GM23338 (cell line): ENCODE data around the gene OR1K1. TPM values are rescaled to one million over a fixed set of nuclear protein-coding genes. Genes with fewer than 3 reads are reported as not detected.

Experiments
- ATAC-seq: fragments of 200-7000 bp; cut with Tn5 transposase; 3 replicates; pipeline ENCODE4 v1.9.1; 2020
- DNase-seq: peaks from one replicate; pipeline ENCODE4 v3.0.0-alpha.2; 2015; ENCODE audit warnings: low spot score
- H2AFZ ChIP-seq: fragments of 200-600 bp; sonication (generic); 2 replicates; pipeline ENCODE4 v1.8.0; 2016; ENCODE audit warnings: antibody characterized with exemption, mild to moderate bottlenecking, moderate library complexity
- H3F3A ChIP-seq: fragments of 200-600 bp; sonication (generic); replicated peaks from 2 replicates; pipeline ENCODE4 v1.8.0; 2017; ENCODE audit warnings: antibody characterized with exemption, mixed run types, low read depth
- H3K27ac ChIP-seq: fragments of 200-600 bp; sonication (generic); 2 replicates; pipeline ENCODE4 v1.6.1; 2016; ENCODE audit warnings: low read depth
- H3K27me3 ChIP-seq: fragments of 200-600 bp; sonication (generic); 2 replicates; pipeline ENCODE4 v1.8.0; 2016; ENCODE audit warnings: mild to moderate bottlenecking, mixed run types, moderate library complexity; ENCODE audit not compliant: insufficient read depth
- H3K36me3 ChIP-seq: fragments of 200-600 bp; sonication (generic); 2 replicates; pipeline ENCODE4 v1.8.0; 2016; ENCODE audit warnings: mild to moderate bottlenecking; ENCODE audit not compliant: insufficient read depth
- H3K4me1 ChIP-seq: fragments of 200-600 bp; sonication (generic); 2 replicates; pipeline ENCODE4 v1.8.0; 2016; ENCODE audit warnings: mild to moderate bottlenecking, moderate library complexity; ENCODE audit not compliant: insufficient read depth
- H3K4me2 ChIP-seq: fragments of 200-600 bp; sonication (generic); 2 replicates; pipeline ENCODE4 v1.7.1; 2017; ENCODE audit warnings: mixed run types
- H3K4me3 ChIP-seq: fragments of 200-600 bp; sonication (generic); 2 replicates; pipeline ENCODE4 v1.6.1; 2016; ENCODE audit warnings: mixed run types
- H3K79me2 ChIP-seq: fragments of 200-600 bp; sonication (generic); replicated peaks from 2 replicates; pipeline ENCODE4 v1.8.0; 2017; ENCODE audit warnings: mild to moderate bottlenecking; ENCODE audit not compliant: insufficient read depth
- H3K9me2 ChIP-seq: fragments of 200-600 bp; sonication (generic); 2 replicates; pipeline ENCODE4 v1.8.0; 2017; ENCODE audit not compliant: insufficient read depth
- H4K20me1 ChIP-seq: fragments of 200-600 bp; sonication (generic); replicated peaks from 2 replicates; pipeline ENCODE4 v1.8.0; 2017; ENCODE audit warnings: mild to moderate bottlenecking; ENCODE audit not compliant: insufficient read depth
- H3K27ac Mint-ChIP-seq: 2 replicates; pipeline ENCODE4 v1.8.0; 2020; ENCODE audit warnings: inconsistent platforms, mild to moderate bottlenecking, moderate library complexity, mixed read lengths
- H3K27me3 Mint-ChIP-seq: 3 replicates; pipeline ENCODE4 v1.8.0; 2022; ENCODE audit warnings: low read depth, mild to moderate bottlenecking, moderate library complexity, mixed read lengths, inconsistent platforms; ENCODE audit not compliant: insufficient read depth, poor library complexity
- H3K36me3 Mint-ChIP-seq: 3 replicates; pipeline ENCODE4 v1.8.0; 2021; ENCODE audit warnings: low read depth, mild to moderate bottlenecking, inconsistent platforms, moderate library complexity, mixed read lengths
- H3K4me1 Mint-ChIP-seq: 3 replicates; pipeline ENCODE4 v1.8.0; 2020; ENCODE audit warnings: mild to moderate bottlenecking, inconsistent platforms, mixed read lengths
- H3K4me3 Mint-ChIP-seq: 3 replicates; pipeline ENCODE4 v1.8.0; 2021; ENCODE audit warnings: moderate library complexity, mild to moderate bottlenecking, inconsistent platforms, mixed read lengths
- H3K9me3 Mint-ChIP-seq: 3 replicates; pipeline ENCODE4 v1.8.0; 2020; ENCODE audit warnings: moderate library complexity, mild to moderate bottlenecking, inconsistent platforms, mixed read lengths
- CREB1 ChIP-seq: fragments of 250-450 bp; sonication (Bioruptor Pico); IDR thresholded peaks from 2 replicates; pipeline ENCODE4 v1.5.0; 2020; ENCODE audit warnings: low read depth, mild to moderate bottlenecking, moderate library complexity
- EZH2 ChIP-seq: fragments of 200-600 bp; sonication (generic); IDR thresholded peaks from one replicate; pipeline ENCODE4 v1.8.0; 2017; ENCODE audit warnings: antibody characterized with exemption, mild to moderate bottlenecking, low read depth; ENCODE audit not compliant: unreplicated experiment
- EZH2phosphoT487 ChIP-seq: fragments of 200-600 bp; sonication (generic); IDR thresholded peaks from one replicate; pipeline ENCODE4 v1.8.1; 2018; ENCODE audit warnings: antibody characterized with exemption; ENCODE audit not compliant: unreplicated experiment
- JUNB ChIP-seq: IDR thresholded peaks from one replicate; pipeline ENCODE4 v1.6.1; 2016; ENCODE audit warnings: antibody characterized with exemption; ENCODE audit not compliant: unreplicated experiment
- NANOG ChIP-seq: IDR thresholded peaks from 2 replicates; pipeline ENCODE4 v1.6.1; 2016; ENCODE audit warnings: antibody characterized with exemption, borderline replicate concordance
- POLR2AphosphoS5 ChIP-seq: IDR thresholded peaks from 2 replicates; pipeline ENCODE4 v1.6.1; 2016; ENCODE audit warnings: antibody characterized with exemption, low read depth
- REST ChIP-seq: IDR thresholded peaks from one replicate; pipeline ENCODE4 v1.6.1; 2018; ENCODE audit warnings: antibody characterized with exemption; ENCODE audit not compliant: unreplicated experiment
- STAT1 ChIP-seq: IDR thresholded peaks from one replicate; pipeline ENCODE4 v1.6.1; 2016; ENCODE audit warnings: antibody characterized with exemption; ENCODE audit not compliant: unreplicated experiment
- ZNF114 ChIP-seq: fragments of 250-450 bp; sonication (Bioruptor Pico); IDR thresholded peaks from 2 replicates; pipeline ENCODE4 v1.5.0; 2020; ENCODE audit warnings: mild to moderate bottlenecking, moderate library complexity
- ZNF331 ChIP-seq: fragments of 250-450 bp; sonication (Bioruptor Pico); IDR thresholded peaks from 2 replicates; pipeline ENCODE4 v1.5.0; 2020; ENCODE audit warnings: low read depth, mild to moderate bottlenecking, moderate library complexity
- polyA plus RNA-seq: library from polyadenylated mRNA; unstranded; fragments of >200 nt; fragmentation: Nextera tagmentation; extraction: Ambion mirVana; gene quantifications from 2 replicates; pipeline ENCODE4 v1.2.1, GENCODE V29; 2016
- total RNA-seq: library from RNA; depleted of rRNA; stranded (reverse); fragments of >200 nt; shearing (Covaris generic); gene quantifications from 2 replicates; pipeline ENCODE4 v1.2.3, GENCODE V29; 2014
- TF ChIP-seq, protein P1 (sequence below): IDR thresholded peaks from 2 replicates; pipeline ENCODE4 v1.6.1; 2016; ENCODE audit warnings: antibody characterized with exemption
- TF ChIP-seq, protein P2 (sequence below), 2 experiments: fragments of 200-600 bp in 1 of 2; sonication (generic) in 1 of 2; conservative IDR thresholded peaks; 2 replicates each; pipeline versions ENCODE4 v1.5.1 to v1.6.1; 2016 to 2017; ENCODE audit warnings: antibody characterized with exemption in 2 of 2, low read depth in 2 of 2, mild to moderate bottlenecking in 2 of 2, moderate library complexity in 1 of 2

The OR1K1 gene
- total and polyA plus RNA-seq, 2 experiments from 2014 or later, result not detected

GRCh38 chr9:122780026-122780425 is 19.9 kb upstream of the OR1K1 start (continued):
- no peak for TF ChIP-seq EZH2
- no peak for TF ChIP-seq ZNF331 (CRISPR knock-in tag)
- TF ChIP-seq REST, result no peak
- no peak for TF ChIP-seq CREB1 (CRISPR knock-in tag)

DNA sequence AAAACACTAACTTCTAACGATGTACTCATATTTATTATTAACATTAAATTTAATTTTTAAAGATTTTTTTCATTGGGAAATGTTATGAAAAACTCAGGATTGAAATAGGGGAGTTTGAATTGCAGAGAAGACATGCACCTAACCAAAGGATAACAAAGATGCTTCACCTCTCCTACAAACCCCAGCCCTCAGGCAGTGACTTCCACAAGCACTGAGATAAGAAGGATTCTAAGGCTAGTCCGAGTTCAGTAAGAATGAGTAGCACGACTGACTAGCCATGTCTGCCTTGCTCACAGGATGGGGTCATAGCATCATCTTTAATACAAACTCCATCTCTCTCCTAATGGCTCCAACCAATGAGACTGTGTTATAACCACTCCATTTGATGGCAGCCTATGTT is 18.3 kb upstream of the OR1K1 start:
- no peak for ATAC-seq
- Mint-ChIP-seq H3K4me1 (no peaks in the 10 kb centered on the region), H3K9me3 (peaks cover 66% of the 10 kb centered on the region), H3K27ac (no peak overlapping the region), H3K27me3 (no peaks in the 10 kb centered on the region), H3K36me3 (no peaks in the 10 kb centered on the region; the same call in 1 of the 3 replicates), H3K4me3 (no peak overlapping the region)
- Histone ChIP-seq H3F3A (no peaks in the 10 kb centered on the region), H3K4me3 (no peak overlapping the region), H2AFZ (no peak overlapping the region), H3K27ac (no peak overlapping the region), H3K9me2 (0 out of 2 replicates have a peak, but pooled peaks cover 2% of the 10 kb centered on the region), H3K27me3 (no peaks in the 10 kb centered on the region), H3K4me2 (no peak overlapping the region), H3K36me3 (no peaks in the 10 kb centered on the region), H4K20me1 (no peaks in the 10 kb centered on the region), H3K79me2 (no peaks in the 10 kb centered on the region), H3K4me1 (no peaks in the 10 kb centered on the region)
- no peak for DNase-seq
- no peak for TF ChIP-seq NANOG
- no peak for TF ChIP-seq POLR2AphosphoS5
- TF ChIP-seq EZH2phosphoT487, result no peak
- TF ChIP-seq, protein P1, sequence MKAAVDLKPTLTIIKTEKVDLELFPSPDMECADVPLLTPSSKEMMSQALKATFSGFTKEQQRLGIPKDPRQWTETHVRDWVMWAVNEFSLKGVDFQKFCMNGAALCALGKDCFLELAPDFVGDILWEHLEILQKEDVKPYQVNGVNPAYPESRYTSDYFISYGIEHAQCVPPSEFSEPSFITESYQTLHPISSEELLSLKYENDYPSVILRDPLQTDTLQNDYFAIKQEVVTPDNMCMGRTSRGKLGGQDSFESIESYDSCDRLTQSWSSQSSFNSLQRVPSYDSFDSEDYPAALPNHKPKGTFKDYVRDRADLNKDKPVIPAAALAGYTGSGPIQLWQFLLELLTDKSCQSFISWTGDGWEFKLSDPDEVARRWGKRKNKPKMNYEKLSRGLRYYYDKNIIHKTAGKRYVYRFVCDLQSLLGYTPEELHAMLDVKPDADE, result no peak
- TF ChIP-seq CREB1 (CRISPR knock-in tag), result no peak
- TF ChIP-seq STAT1, result no peak
- no peak for TF ChIP-seq ZNF331 (CRISPR knock-in tag)
- TF ChIP-seq JUNB, result no peak
- TF ChIP-seq ZNF114 (CRISPR knock-in tag), result no peak
- TF ChIP-seq EZH2, result no peak
- TF ChIP-seq, protein P2, sequence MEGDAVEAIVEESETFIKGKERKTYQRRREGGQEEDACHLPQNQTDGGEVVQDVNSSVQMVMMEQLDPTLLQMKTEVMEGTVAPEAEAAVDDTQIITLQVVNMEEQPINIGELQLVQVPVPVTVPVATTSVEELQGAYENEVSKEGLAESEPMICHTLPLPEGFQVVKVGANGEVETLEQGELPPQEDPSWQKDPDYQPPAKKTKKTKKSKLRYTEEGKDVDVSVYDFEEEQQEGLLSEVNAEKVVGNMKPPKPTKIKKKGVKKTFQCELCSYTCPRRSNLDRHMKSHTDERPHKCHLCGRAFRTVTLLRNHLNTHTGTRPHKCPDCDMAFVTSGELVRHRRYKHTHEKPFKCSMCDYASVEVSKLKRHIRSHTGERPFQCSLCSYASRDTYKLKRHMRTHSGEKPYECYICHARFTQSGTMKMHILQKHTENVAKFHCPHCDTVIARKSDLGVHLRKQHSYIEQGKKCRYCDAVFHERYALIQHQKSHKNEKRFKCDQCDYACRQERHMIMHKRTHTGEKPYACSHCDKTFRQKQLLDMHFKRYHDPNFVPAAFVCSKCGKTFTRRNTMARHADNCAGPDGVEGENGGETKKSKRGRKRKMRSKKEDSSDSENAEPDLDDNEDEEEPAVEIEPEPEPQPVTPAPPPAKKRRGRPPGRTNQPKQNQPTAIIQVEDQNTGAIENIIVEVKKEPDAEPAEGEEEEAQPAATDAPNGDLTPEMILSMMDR (conservative IDR thresholded peaks at IDR 0.05; ENCODE audit: low read depth in 2 of 2), result no peak
